ENCODE measurements around the gene PLOD3. TPM values are rescaled to one million over a fixed set of nuclear protein-coding genes. Genes with fewer than 3 reads are reported as not detected.
A peak's percentile ranks its signal among the peaks of the same experiment; 100 is the strongest.

PLOD3 gene
- polyA plus RNA-seq, 1 experiment: 187 TPM

GRCh38 chr7:101163279-101164070, 53.9 kb downstream of the PLOD3 start:
- Histone ChIP-seq H3K36me3 (ENCODE audit: control insufficient read depth, insufficient read depth, low read length) (peaks cover 12% of the 10 kb centered on the region), H3K4me3 (ENCODE audit: low read depth, low read length) (peak overlapping the region; percentile 35), H3K27me3 (ENCODE audit: control insufficient read depth, insufficient read depth, low read length) (peaks cover 15% of the 10 kb centered on the region)
- no peak for DNase-seq (ENCODE audit: low read depth)
- POLR2A ChIA-PET: no interaction called here
- CTCF ChIA-PET: interaction anchor here (1.0 to 1.4 kb wide), 2 partner anchors 20 to 37 kb away, joined by 3 to 8 read pairs; partner anchors contain the start of gene MOGAT3
- no peak for TF ChIP-seq CTCF (IDR thresholded peaks at IDR 0.05; ENCODE audit: insufficient read depth, low read depth, low read length)

DNA sequence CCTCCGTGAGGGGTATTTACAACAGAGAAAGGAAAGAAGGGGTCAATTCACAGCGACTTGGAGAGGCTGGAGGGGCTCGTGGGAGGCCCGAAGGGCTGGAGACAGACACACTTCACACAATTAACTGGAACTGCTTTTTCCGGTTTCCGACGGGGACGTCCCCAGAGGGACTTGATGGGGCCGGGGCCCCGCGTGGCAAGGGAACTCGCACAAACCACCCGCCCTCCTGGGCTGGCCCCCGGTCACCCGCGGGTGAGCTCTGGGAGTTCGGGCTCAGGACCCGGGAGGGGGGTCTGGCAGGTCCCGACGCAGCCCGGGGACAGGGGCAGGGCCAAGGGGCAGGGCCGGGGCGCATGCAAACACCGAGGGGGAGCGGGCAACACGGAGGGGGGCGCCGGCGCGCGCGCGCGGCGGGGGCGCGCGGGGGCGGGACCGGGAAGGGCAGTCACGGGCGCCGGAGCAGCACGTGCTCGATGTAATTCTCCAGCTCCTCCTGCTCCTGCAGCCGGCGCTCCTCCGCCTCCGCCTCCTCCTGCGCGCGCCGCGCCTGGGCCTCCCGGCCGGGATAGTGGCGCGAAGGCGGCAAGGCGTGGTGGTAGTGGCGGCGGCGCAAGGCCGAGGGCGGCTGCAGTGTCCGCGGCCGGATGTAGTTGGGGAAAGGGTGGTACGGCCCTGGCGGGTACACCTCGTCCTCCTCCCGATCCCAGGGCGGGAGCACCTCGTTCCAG, 54.7 kb downstream of the PLOD3 start:
- H3K4me3 ChIP-seq (ENCODE audit: low read depth, low read length): peak overlapping the region; percentile 32
- ChIA-PET CTCF (interaction anchor here (0.6 to 1.4 kb wide), 3 partner anchors 10 to 38 kb away, joined by 3 to 8 read pairs (median 3); partner anchors contain the start of gene MOGAT3), POLR2A (no interaction called here)
- H3K36me3 ChIP-seq (ENCODE audit: control insufficient read depth, insufficient read depth, low read length): peaks cover 14% of the 10 kb centered on the region
- TF ChIP-seq CTCF (IDR thresholded peaks at IDR 0.05; ENCODE audit: insufficient read depth, low read depth, low read length): no peak
- DNase-seq (ENCODE audit: low read depth): no peak
- H3K27me3 ChIP-seq (ENCODE audit: control insufficient read depth, insufficient read depth, low read length): peaks cover 9% of the 10 kb centered on the region

- CTCF ChIA-PET: interaction anchor here (0.6 to 1.4 kb wide), 6 partner anchors 9 to 267 kb away, joined by 3 to 4 read pairs (median 3); partner anchors contain the start of gene MOGAT3
- POLR2A ChIA-PET: no interaction called here
- DNase-seq (ENCODE audit: low read depth): no peak
- peaks cover 5% of the 10 kb centered on the region for H3K27me3 ChIP-seq (ENCODE audit: control insufficient read depth, insufficient read depth, low read length)
- H3K36me3 ChIP-seq (ENCODE audit: control insufficient read depth, insufficient read depth, low read length): peaks cover 19% of the 10 kb centered on the region
- no peak for TF ChIP-seq CTCF (IDR thresholded peaks at IDR 0.05; ENCODE audit: insufficient read depth, low read depth, low read length)
- no peak overlapping the region for H3K4me3 ChIP-seq (ENCODE audit: low read depth, low read length)
Measured at GRCh38 chr7:101161692-101162471, 55.5 kb downstream of the PLOD3 start.

GRCh38 chr7:101160910-101161309, 56.5 kb downstream of the PLOD3 start:
- no peaks in the 10 kb centered on the region; the same call in 1 of the 2 replicates for H3K27me3 ChIP-seq (ENCODE audit: control insufficient read depth, insufficient read depth, low read length)
- H3K36me3 ChIP-seq (ENCODE audit: control insufficient read depth, insufficient read depth, low read length): peaks cover 19% of the 10 kb centered on the region
- no peak for DNase-seq (ENCODE audit: low read depth)
- H3K4me3 ChIP-seq (ENCODE audit: low read depth, low read length): no peak overlapping the region
- no peak for TF ChIP-seq CTCF (IDR thresholded peaks at IDR 0.05; ENCODE audit: insufficient read depth, low read depth, low read length)
- ChIA-PET CTCF (interaction anchor here (1.2 kb wide), 2 partner anchors 10 to 266 kb away, joined by 3 read pairs; no protein-coding TSS in a partner anchor), POLR2A (no interaction called here)

All from BJ (cell line).